A673 (cell line): ENCODE measurements around the gene BTRC. TPM values are rescaled to one million over a fixed set of nuclear protein-coding genes. Genes with fewer than 3 reads are reported as not detected.

Experiments
- BruUV-seq: library from RNA; stranded (reverse); fragments of 400-500 nt; replicated peaks from 2 replicates; lab custom pipeline; 2021; lab: Mats Ljungman, UMichigan
- CTCF ChIA-PET: fragments of 300-600 bp; sonication (Branson Sonifier 250); formaldehyde crosslinking; loops from one replicate; lab custom pipeline; 2022; ENCODE audit warnings: antibody characterized with exemption; lab: Charles Lee
- POLR2A ChIA-PET: fragments of 300-600 bp; sonication (Branson Sonifier 250); formaldehyde crosslinking; loops from one replicate; lab custom pipeline; 2022; ENCODE audit warnings: antibody characterized with exemption; ENCODE audit not compliant: low non-redundant PET; lab: Charles Lee
- DNase-seq: peaks from one replicate; pipeline ENCODE4 v3.0.0-alpha.2; 2015; ENCODE audit warnings: low spot score
- H3K27ac ChIP-seq: fragments of 200-600 bp; sonication (generic); 2 replicates; pipeline ENCODE4 v1.5.1; 2016; ENCODE audit warnings: mixed run types, low read depth, mild to moderate bottlenecking, mixed read lengths, antibody characterized with exemption, low read length; ENCODE audit not compliant: poor library complexity, severe bottlenecking
- H3K27me3 ChIP-seq: fragments of 200-600 bp; sonication (generic); replicated peaks from 2 replicates; pipeline ENCODE4 v1.6.1; 2017; ENCODE audit warnings: mixed run types, low read depth, mild to moderate bottlenecking, mixed read lengths, antibody characterized with exemption, low read length; ENCODE audit not compliant: insufficient read depth, poor library complexity
- H3K36me3 ChIP-seq: fragments of 200-600 bp; sonication (generic); 2 replicates; pipeline ENCODE4 v1.6.1; 2016; ENCODE audit warnings: mixed run types, mild to moderate bottlenecking, mixed read lengths, antibody characterized with exemption, low read length; ENCODE audit not compliant: insufficient read depth, poor library complexity, severe bottlenecking
- H3K4me1 ChIP-seq: fragments of 200-600 bp; sonication (generic); 2 replicates; pipeline ENCODE4 v1.6.1; 2017; ENCODE audit warnings: mixed run types, mild to moderate bottlenecking, mixed read lengths, antibody characterized with exemption, low read length; ENCODE audit not compliant: insufficient read depth, poor library complexity, severe bottlenecking
- H3K4me3 ChIP-seq: fragments of 200-600 bp; sonication (generic); 2 replicates; pipeline ENCODE4 v1.5.1; 2016; ENCODE audit warnings: low read depth, mixed run types, mild to moderate bottlenecking, mixed read lengths, low read length; ENCODE audit not compliant: poor library complexity, severe bottlenecking
- H3K9me3 ChIP-seq: fragments of 200-600 bp; sonication (generic); 2 replicates; pipeline ENCODE4 v1.6.1; 2016; ENCODE audit warnings: mixed run types, low read depth, mild to moderate bottlenecking, mixed read lengths, antibody characterized with exemption, low read length; ENCODE audit not compliant: poor library complexity, severe bottlenecking
- CTCF ChIP-seq: fragments of 300-800, 200-600 bp; sonication (generic); conservative IDR thresholded peaks from 2 replicates; pipeline ENCODE4 v1.5.1; 2017; ENCODE audit warnings: low read depth, mild to moderate bottlenecking, antibody characterized with exemption, low read length, moderate library complexity, mixed read lengths
- EZH2 ChIP-seq: fragments of 200-600 bp; sonication (generic); IDR thresholded peaks from 2 replicates; pipeline ENCODE4 v1.6.1; 2017; ENCODE audit warnings: borderline replicate concordance, low read depth, mild to moderate bottlenecking, mixed read lengths, antibody characterized with exemption, low read length; ENCODE audit not compliant: poor library complexity, severe bottlenecking
- intact Hi-C: fragments of 100-400 bp; cut with micrococcal nuclease; formaldehyde crosslinking; loops from one replicate; pipeline ENCODE4 v1.10.0; 2022; ENCODE audit not compliant: unreplicated experiment
- total RNA-seq: library from RNA; stranded (reverse); gene quantifications from 2 replicates; pipeline ENCODE4 v1.2.3, GENCODE V29; 2021

BTRC gene
- total RNA-seq, 1 experiment from 2014 or later: 22.6 TPM

- Histone ChIP-seq H3K36me3 (no peaks in the 10 kb centered on the region), H3K4me3 (no peak overlapping the region), H3K4me1 (peaks cover 19% of the 10 kb centered on the region), H3K27ac (no peak overlapping the region), H3K9me3 (no peaks in the 10 kb centered on the region), H3K27me3 (no peaks in the 10 kb centered on the region)
- TF ChIP-seq CTCF (no peak), EZH2 (no peak)
- ChIA-PET POLR2A (no interaction called here), CTCF (no interaction called here)
- intact Hi-C loops: no loop called here
- no TSS peak for BruUV-seq
- peak; percentile 12 for DNase-seq
Measured at GRCh38 chr10:101494650-101495049, 140.7 kb downstream of the BTRC start.

- ChIA-PET POLR2A (no interaction called here), CTCF (no interaction called here)
- TF ChIP-seq EZH2: no peak
- TF ChIP-seq CTCF: peak; percentile 66
- H3K27ac ChIP-seq: no peak overlapping the region
- DNase-seq: peak; percentile 53
- no TSS peak for BruUV-seq
- H3K9me3 ChIP-seq: no peaks in the 10 kb centered on the region
- H3K4me1 ChIP-seq: peaks cover 13% of the 10 kb centered on the region
- no peaks in the 10 kb centered on the region for H3K27me3 ChIP-seq
- H3K36me3 ChIP-seq: no peaks in the 10 kb centered on the region
- intact Hi-C loops: no loop called here
- no peak overlapping the region for H3K4me3 ChIP-seq
Measured at GRCh38 chr10:101495324-101495925, 141.5 kb downstream of the BTRC start.

- CTCF ChIA-PET: no interaction called here
- TF ChIP-seq EZH2: no peak
- TF ChIP-seq CTCF: no peak
- no TSS peak for BruUV-seq
Measured at GRCh38 chr10:101504438-101504837, 150.5 kb downstream of the BTRC start.

More at GRCh38 chr10:101504438-101504837, 150.5 kb downstream of the BTRC start:
- no peak for DNase-seq
- Histone ChIP-seq H3K36me3 (no peaks in the 10 kb centered on the region), H3K9me3 (no peaks in the 10 kb centered on the region), H3K27me3 (no peaks in the 10 kb centered on the region), H3K27ac (no peak overlapping the region), H3K4me1 (peaks cover 13% of the 10 kb centered on the region), H3K4me3 (no peak overlapping the region)
- intact Hi-C loops: no loop called here
- POLR2A ChIA-PET: interaction anchor here (0.6 kb wide), 1 partner anchor 90 kb away, joined by 3 read pairs; no protein-coding TSS in a partner anchor
